Lung (tissue), 12 donors: ENCODE measurements around the gene TANGO6. TPM values are rescaled to one million over a fixed set of nuclear protein-coding genes. Genes with fewer than 3 reads are reported as not detected.

ENCODE experiments used
- ATAC-seq: fragments of 200-7000 bp; cut with Tn5 transposase; one replicate; pipeline ENCODE4 v1.9.1; 2020; ENCODE audit warnings: moderate number of reproducible peaks; ENCODE audit not compliant: insufficient read depth, low FRiP score
- DNase-seq, 3 donors: peaks; one replicate each; pipeline ENCODE4 v3.0.0-alpha.2; 2013 to 2017
- H3K27ac ChIP-seq, 2 donors: one replicate each; pipeline ENCODE4 v1.5.1; 2013; ENCODE audit warnings: mild to moderate bottlenecking in 2 of 2, moderate library complexity in 2 of 2, control low read depth in 1 of 2, inconsistent platforms in 1 of 2, low read depth in 1 of 2, low read length in 1 of 2
- H3K27me3 ChIP-seq, 3 donors: one replicate each; pipeline ENCODE4 v1.5.1; 2013; ENCODE audit warnings: low read length in 2 of 3; ENCODE audit not compliant: control insufficient read depth in 3 of 3, insufficient read depth in 3 of 3
- H3K36me3 ChIP-seq, 4 donors: one replicate each; pipeline ENCODE4 v1.5.1; 2013; ENCODE audit warnings: low read length in 4 of 4, mild to moderate bottlenecking in 1 of 4, moderate library complexity in 1 of 4; ENCODE audit not compliant: control insufficient read depth in 4 of 4, insufficient read depth in 4 of 4
- H3K4me1 ChIP-seq, 5 donors: one replicate each; pipeline ENCODE4 v1.5.1; 2013; ENCODE audit warnings: low read length in 5 of 5, mild to moderate bottlenecking in 2 of 5, moderate library complexity in 1 of 5; ENCODE audit not compliant: control insufficient read depth in 5 of 5, insufficient read depth in 5 of 5
- H3K4me3 ChIP-seq: one replicate; pipeline ENCODE4 v1.5.1; 2013; ENCODE audit warnings: mild to moderate bottlenecking, control low read depth, moderate library complexity
- H3K9ac ChIP-seq, 2 donors: one replicate each; pipeline ENCODE4 v1.5.1; 2013; ENCODE audit warnings: low read length in 2 of 2, control low read depth in 1 of 2; ENCODE audit not compliant: insufficient read depth in 1 of 2
- H3K9me3 ChIP-seq, 4 donors: one replicate each; pipeline ENCODE4 v1.5.1; 2013; ENCODE audit warnings: low read length in 3 of 4, mild to moderate bottlenecking in 1 of 4, moderate library complexity in 1 of 4; ENCODE audit not compliant: control insufficient read depth in 4 of 4, insufficient read depth in 3 of 4
- CTCF ChIP-seq: IDR thresholded peaks from 2 replicates; pipeline ENCODE4 v1.5.1; 2012; ENCODE audit warnings: mild to moderate bottlenecking; ENCODE audit errors: control extremely low read depth, extremely low read depth
- WGBS, 2 donors: extraction: QIAGEN DNeasy Blood & Tissue Kit; methylation state at CpG; one replicate each; pipeline ENCODE4 v1.1.7; 2013; 5-methylcytosine and 5-hydroxymethylcytosine counted together
- polyA plus RNA-seq, 2 donors: library from polyadenylated mRNA; stranded (reverse); fragments of 200-250 nt; gene quantifications; one replicate each; pipeline ENCODE4 v1.2.1, GENCODE V29; 2013
- total RNA-seq, 2 donors: library from RNA; depleted of rRNA in 1 of 2; stranded (reverse); fragments of >200 nt in 1 of 2; gene quantifications; one replicate each; pipeline ENCODE4 v1.2.1, GENCODE V29; 2014 to 2021
- donor health status: control.
- donor health status: control.
- donor health status: Bipolar disorder and iron deficiency.
- donor health status: healthy.
- donor health status: DM: yes; HTN: yes; CAD: no.

TANGO6 gene
- total and polyA plus RNA-seq, 4 donors = 2.3 to 19.3 (median 11.9) TPM

- Histone ChIP-seq H3K4me1 (peaks cover 0 to 4% (median 1%) of the 10 kb centered on the region in 5 donors), H3K36me3 (peaks cover 0 to 8% (median 5%) of the 10 kb centered on the region in 4 donors), H3K4me3 (no peak overlapping the region), H3K9me3 (no peaks in the 10 kb centered on the region), H3K27me3 (no peaks in the 10 kb centered on the region), H3K27ac (no peak overlapping the region), H3K9ac (no peak overlapping the region)
- 58 to 84% methylated on average over 3 of the region's 3 CpGs for WGBS, 2 donors
- peak in 2 of 3 donors; percentile 34 to 59 for DNase-seq
- ATAC-seq = no peak
- no peak for TF ChIP-seq CTCF
Measured at GRCh38 chr16:68907781-68908181, 64.5 kb downstream of the TANGO6 start.

GRCh38 chr16:68909099-68909733, 65.9 kb downstream of the TANGO6 start:
- DNase-seq = peak in 1 of 3 donors; percentile 25
- H3K27ac ChIP-seq = peak overlapping the region in 1 of 2 donors; percentile 53
- no peak for TF ChIP-seq CTCF
- ATAC-seq = no peak
- WGBS, 2 donors = 75 to 84% methylated on average over 8 of the region's 8 CpGs
- no peaks in the 10 kb centered on the region for H3K27me3 ChIP-seq
- peaks cover 0 to 4% (median 1%) of the 10 kb centered on the region in 5 donors for H3K4me1 ChIP-seq
- peaks cover 0 to 8% (median 5%) of the 10 kb centered on the region in 4 donors for H3K36me3 ChIP-seq
- H3K4me3 ChIP-seq = no peak overlapping the region
- H3K9me3 ChIP-seq = no peaks in the 10 kb centered on the region
- no peak overlapping the region for H3K9ac ChIP-seq

- ATAC-seq (no peak), DNase-seq (no peak)
- TF ChIP-seq CTCF = no peak
- Histone ChIP-seq H3K4me3 (no peak overlapping the region), H3K36me3 (peaks cover 0 to 8% (median 5%) of the 10 kb centered on the region in 4 donors), H3K9me3 (no peaks in the 10 kb centered on the region), H3K4me1 (peaks cover 0 to 4% (median 1%) of the 10 kb centered on the region in 5 donors), H3K27me3 (no peaks in the 10 kb centered on the region), H3K9ac (peak overlapping the region in 1 of 2 donors; percentile 61), H3K27ac (no peak overlapping the region)
- WGBS, 2 donors = 83 to 86% methylated on average over 5 of the region's 5 CpGs
Measured at GRCh38 chr16:68910051-68910450, 66.7 kb downstream of the TANGO6 start.
